Epithelial cell of proximal tubule (primary cell): ENCODE measurements around the gene CD58. TPM values are rescaled to one million over a fixed set of nuclear protein-coding genes. Genes with fewer than 3 reads are reported as not detected.

Experiments used
- DNase-seq: peaks from one replicate; pipeline ENCODE4 v3.0.0-alpha.2; 2011; ENCODE audit warnings: low read depth
- H3K4me3 ChIP-seq: 2 replicates; pipeline ENCODE4 v1.5.1; 2011; ENCODE audit warnings: low read depth, mild to moderate bottlenecking, low read length
- CTCF ChIP-seq: conservative IDR thresholded peaks from 2 replicates; pipeline ENCODE4 v1.5.1; 2012; ENCODE audit warnings: low read depth, mild to moderate bottlenecking, low read length
- total RNA-seq: library from RNA; depleted of rRNA; stranded (reverse); fragments of >200 nt; gene quantifications from 2 replicates; pipeline ENCODE4 v1.2.3, GENCODE V29; 2015

The CD58 gene
- total RNA-seq, 1 donor from 2014 or later = 14.2 TPM

- DNase-seq = no peak
- no peak overlapping the region for H3K4me3 ChIP-seq
- TF ChIP-seq CTCF = no peak
Observed at GRCh38 chr1:116504308-116505156, 66.3 kb downstream of the CD58 start.

- H3K4me3 ChIP-seq = no peak overlapping the region
- TF ChIP-seq CTCF = no peak
- DNase-seq = no peak
Observed at GRCh38 chr1:116503546-116504307, 67.1 kb downstream of the CD58 start.

DNA sequence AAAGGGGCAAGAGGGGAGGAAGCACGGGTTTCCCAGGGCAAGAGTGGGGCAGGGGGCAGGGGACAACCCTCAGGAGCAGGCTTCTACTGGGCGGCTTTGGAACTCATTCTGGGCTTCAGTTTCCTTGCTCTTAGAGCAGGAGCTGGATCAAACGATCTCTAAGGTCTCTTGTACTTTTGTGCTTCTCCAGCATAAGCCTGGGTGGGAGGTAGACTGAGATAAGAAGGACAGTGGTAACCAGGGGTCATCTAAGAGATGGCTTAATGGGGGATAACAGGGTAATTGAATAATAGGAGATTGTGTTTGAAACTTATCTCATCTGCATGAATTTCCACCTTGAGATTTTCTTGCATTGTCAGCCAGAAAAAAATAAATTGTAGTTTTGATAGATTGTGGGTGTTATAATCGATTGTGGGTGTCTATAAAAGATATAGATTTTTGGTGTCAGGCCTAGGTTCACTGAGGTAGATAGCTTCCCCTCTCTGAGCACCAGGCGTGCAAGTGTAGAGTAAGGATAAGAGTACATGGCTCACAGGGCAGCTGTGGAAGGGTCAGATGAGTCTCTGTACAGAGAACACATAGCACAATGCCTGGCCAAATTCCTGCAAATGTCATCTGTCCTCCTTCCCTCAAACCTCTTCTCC, 68.0 kb downstream of the CD58 start:
- no peak for TF ChIP-seq CTCF
- no peak overlapping the region for H3K4me3 ChIP-seq
- no peak for DNase-seq

DNA sequence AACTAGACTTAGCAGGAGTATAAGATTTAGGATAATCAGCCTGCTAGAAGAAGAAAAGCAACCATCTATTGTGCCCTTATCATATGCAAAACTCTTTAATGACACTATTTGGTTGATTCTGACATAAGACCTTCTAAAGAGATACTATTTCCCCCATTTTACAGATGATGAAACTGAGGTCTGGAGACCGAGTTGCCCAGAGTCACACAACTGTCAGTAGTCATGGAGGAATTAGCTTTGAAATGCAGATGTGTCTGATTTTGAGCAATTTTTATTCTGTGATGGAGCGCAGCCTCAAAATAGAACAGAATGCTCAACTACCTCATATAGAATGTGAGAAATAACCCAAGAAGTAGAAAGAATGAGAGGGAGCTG, 69.0 kb downstream of the CD58 start:
- no peak for TF ChIP-seq CTCF
- DNase-seq = no peak
- no peak overlapping the region for H3K4me3 ChIP-seq

DNA sequence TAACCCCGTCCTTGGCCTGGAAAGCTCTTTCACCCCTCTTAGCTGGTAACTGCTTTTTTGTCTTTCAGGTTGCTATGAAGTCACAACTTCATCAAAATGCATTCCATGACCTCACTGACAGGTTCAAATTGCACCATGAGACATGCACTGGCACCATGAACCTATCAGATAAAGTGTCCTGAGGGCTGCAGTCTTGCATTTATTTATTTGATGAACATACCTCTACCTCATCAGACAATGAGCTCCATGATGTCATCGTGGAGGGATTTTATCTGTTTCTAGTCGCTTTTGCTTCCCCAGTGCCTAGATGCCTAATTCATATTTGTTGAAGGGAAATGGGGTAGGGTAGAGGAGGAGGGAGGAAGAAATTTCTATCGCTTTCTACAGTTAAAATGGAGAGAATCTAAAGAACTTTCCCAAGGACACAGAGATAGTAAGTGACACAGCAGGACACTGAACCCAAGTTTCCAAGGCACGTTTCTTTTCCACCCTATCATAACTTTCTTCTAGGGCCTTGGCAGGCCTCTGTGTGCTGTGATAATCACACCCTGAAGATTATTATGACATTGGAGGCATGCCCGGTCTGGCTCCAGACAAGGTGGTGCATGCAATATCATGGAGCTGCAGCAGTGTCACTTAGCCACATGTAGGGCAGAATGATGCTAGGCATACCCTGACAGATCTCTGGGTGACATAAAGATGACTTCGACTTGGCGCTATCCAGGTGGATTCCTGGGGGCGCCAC, 69.5 kb downstream of the CD58 start:
- TF ChIP-seq CTCF = no peak
- DNase-seq = no peak
- H3K4me3 ChIP-seq = no peak overlapping the region

DNA sequence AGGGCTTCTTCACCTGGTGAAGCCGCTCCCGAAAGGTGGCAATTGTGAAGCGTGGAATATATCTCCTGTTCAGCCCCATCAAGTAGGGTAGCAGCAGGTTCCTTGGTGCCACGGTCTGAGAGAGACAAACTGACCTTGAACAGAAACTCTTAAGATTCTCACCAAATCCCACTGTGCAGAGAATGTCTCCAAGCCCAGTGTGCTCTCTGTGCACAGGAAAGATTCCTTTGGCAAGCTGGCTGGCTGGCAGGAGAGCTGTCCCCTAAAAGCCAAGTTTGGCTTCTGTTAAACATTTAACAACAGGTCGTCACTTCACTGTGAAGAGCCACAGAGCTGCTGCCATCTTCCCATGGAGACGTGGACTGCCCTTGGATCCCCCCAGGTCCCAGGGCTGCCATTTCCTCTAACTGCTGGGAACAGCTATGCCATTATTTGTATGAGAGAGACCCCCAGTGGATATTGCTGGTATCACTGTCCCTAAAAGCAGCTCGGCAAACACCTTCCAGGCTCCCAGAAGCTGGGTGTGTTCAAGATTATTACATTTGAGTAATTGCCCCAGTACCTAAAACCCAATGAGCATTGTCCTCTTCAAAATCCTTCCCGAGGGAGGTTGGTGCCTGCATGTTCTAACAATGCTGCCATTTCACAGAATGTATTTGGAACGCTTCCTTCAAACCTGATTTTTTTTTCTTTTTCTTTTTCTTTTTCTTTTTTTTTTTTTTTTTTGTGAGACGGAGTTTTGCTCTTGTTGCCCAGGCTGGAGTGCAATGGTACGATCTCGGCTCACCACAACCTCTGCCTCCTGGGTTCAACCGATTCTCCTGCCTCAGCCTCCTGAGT, 71.8 kb downstream of the CD58 start:
- DNase-seq = no peak
- TF ChIP-seq CTCF = peak; percentile 84

More for the DNA sequence above, 71.8 kb downstream of the CD58 start:
- no peak overlapping the region for H3K4me3 ChIP-seq
